Astrocyte (in vitro differentiated cells and primary cell): ENCODE measurements around the gene SELENOP. TPM values are rescaled to one million over a fixed set of nuclear protein-coding genes. Genes with fewer than 3 reads are reported as not detected.

ENCODE experiments used
- DNase-seq: peaks from one replicate; pipeline ENCODE4 v3.0.0-alpha.2; 2010; ENCODE audit warnings: low read depth
- FAIRE-seq: peaks from 2 replicates; lab custom pipeline; 2011; peaks lifted over from hg19 to GRCh38; lab: Jason Lieb, UNC
- H2AFZ ChIP-seq: 2 replicates; pipeline ENCODE4 v1.6.0; 2012; ENCODE audit warnings: low read depth, low read length, inconsistent platforms
- H3K27ac ChIP-seq: 2 replicates; pipeline ENCODE4 v1.5.1; 2011; ENCODE audit warnings: low read depth, low read length, inconsistent platforms
- H3K27me3 ChIP-seq: 2 replicates; pipeline ENCODE4 v1.6.0; 2011; ENCODE audit warnings: low read length, inconsistent platforms; ENCODE audit not compliant: insufficient read depth
- H3K36me3 ChIP-seq: 2 replicates; pipeline ENCODE4 v1.5.1; 2011; ENCODE audit warnings: low read length, inconsistent platforms; ENCODE audit not compliant: insufficient read depth
- H3K4me1 ChIP-seq: 2 replicates; pipeline ENCODE4 v1.5.1; 2011; ENCODE audit warnings: low read length, inconsistent platforms; ENCODE audit not compliant: insufficient read depth
- H3K4me2 ChIP-seq: 2 replicates; pipeline ENCODE4 v1.6.0; 2012; ENCODE audit warnings: low read length, inconsistent platforms
- H3K4me3 ChIP-seq: 2 replicates; pipeline ENCODE4 v1.5.1; 2011; ENCODE audit warnings: low read depth, mild to moderate bottlenecking, low read length, inconsistent platforms; ENCODE audit not compliant: insufficient read depth
- H3K79me2 ChIP-seq: 2 replicates; pipeline ENCODE4 v1.6.0; 2012; ENCODE audit warnings: mild to moderate bottlenecking, low read length, inconsistent platforms; ENCODE audit not compliant: insufficient read depth
- H3K9ac ChIP-seq: 2 replicates; pipeline ENCODE4 v1.6.0; 2012; ENCODE audit warnings: mild to moderate bottlenecking, low read length, inconsistent platforms
- H3K9me3 ChIP-seq: 2 replicates; pipeline ENCODE4 v1.5.1; 2012; ENCODE audit warnings: low read depth, mild to moderate bottlenecking, low read length, inconsistent platforms; ENCODE audit not compliant: insufficient read depth
- H4K20me1 ChIP-seq: 2 replicates; pipeline ENCODE4 v1.6.0; 2012; ENCODE audit warnings: low read length, inconsistent platforms; ENCODE audit not compliant: insufficient read depth
- H3K27ac Mint-ChIP-seq: one replicate; pipeline ENCODE4 v1.8.0; 2021; ENCODE audit warnings: mild to moderate bottlenecking, mixed read lengths; ENCODE audit not compliant: unreplicated experiment
- H3K27me3 Mint-ChIP-seq: one replicate; pipeline ENCODE4 v1.8.0; 2021; ENCODE audit warnings: low read depth, mixed read lengths; ENCODE audit not compliant: unreplicated experiment
- H3K36me3 Mint-ChIP-seq: one replicate; pipeline ENCODE4 v1.8.0; 2021; ENCODE audit warnings: low read depth, mixed read lengths; ENCODE audit not compliant: unreplicated experiment
- H3K4me1 Mint-ChIP-seq: one replicate; pipeline ENCODE4 v1.8.0; 2021; ENCODE audit warnings: low read depth, mixed read lengths; ENCODE audit not compliant: unreplicated experiment
- H3K4me3 Mint-ChIP-seq: one replicate; pipeline ENCODE4 v1.8.0; 2021; ENCODE audit warnings: mild to moderate bottlenecking, moderate library complexity, mixed read lengths; ENCODE audit not compliant: unreplicated experiment
- H3K9me3 Mint-ChIP-seq: one replicate; pipeline ENCODE4 v1.8.0; 2021; ENCODE audit warnings: mild to moderate bottlenecking, mixed read lengths; ENCODE audit not compliant: unreplicated experiment
- EZH2 ChIP-seq: IDR thresholded peaks from 2 replicates; pipeline ENCODE4 v1.6.1; 2012; ENCODE audit warnings: mild to moderate bottlenecking, low read length, inconsistent platforms; ENCODE audit not compliant: insufficient read depth
- total RNA-seq: library from RNA; stranded (reverse); gene quantifications from 2 replicates; pipeline ENCODE4 v1.2.1, GENCODE V29; 2021
- TF ChIP-seq, protein P1 (sequence below): IDR thresholded peaks from 2 replicates; pipeline ENCODE4 v1.5.1; 2011; ENCODE audit warnings: low read depth, mild to moderate bottlenecking, inconsistent platforms, low read length, moderate library complexity; ENCODE audit not compliant: insufficient read depth

The SELENOP gene
- total RNA-seq, 1 donor from 2014 or later = 11.6 TPM

DNA sequence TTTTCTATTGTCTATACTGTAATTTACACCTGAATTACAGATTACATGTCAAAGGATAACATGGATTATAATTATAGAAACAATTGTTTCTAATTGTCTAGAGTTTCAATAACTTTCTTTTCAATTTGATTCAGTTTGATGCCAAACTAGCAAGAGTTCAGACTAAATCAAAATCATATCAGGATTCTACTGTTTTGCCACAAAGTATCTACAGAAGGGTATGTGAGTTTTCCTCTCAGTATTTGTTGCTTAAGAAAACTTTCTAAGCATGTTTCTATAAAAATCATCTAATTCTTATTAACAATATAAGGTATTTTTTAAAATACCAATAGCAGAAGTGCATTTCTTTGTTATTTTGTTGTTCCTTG lies 12.5 kb downstream of the SELENOP start:
- Histone ChIP-seq H3K4me3 (no peak overlapping the region), H3K36me3 (no peaks in the 10 kb centered on the region), H3K79me2 (no peaks in the 10 kb centered on the region), H4K20me1 (no peaks in the 10 kb centered on the region), H3K9me3 (no peaks in the 10 kb centered on the region), H3K4me2 (no peak overlapping the region), H2AFZ (no peak overlapping the region), H3K27ac (no peak overlapping the region), H3K9ac (no peak overlapping the region), H3K27me3 (no peaks in the 10 kb centered on the region), H3K4me1 (no peaks in the 10 kb centered on the region)
- peaks cover 6% of the 10 kb centered on the region for H3K9me3 Mint-ChIP-seq
- H3K27ac Mint-ChIP-seq = no peak overlapping the region
- no peaks in the 10 kb centered on the region for H3K36me3 Mint-ChIP-seq
- DNase-seq (no peak), FAIRE-seq (no peak)
- H3K4me3 Mint-ChIP-seq = no peak overlapping the region
- H3K4me1 Mint-ChIP-seq = no peaks in the 10 kb centered on the region
- no peaks in the 10 kb centered on the region for H3K27me3 Mint-ChIP-seq
- TF ChIP-seq, protein P1, sequence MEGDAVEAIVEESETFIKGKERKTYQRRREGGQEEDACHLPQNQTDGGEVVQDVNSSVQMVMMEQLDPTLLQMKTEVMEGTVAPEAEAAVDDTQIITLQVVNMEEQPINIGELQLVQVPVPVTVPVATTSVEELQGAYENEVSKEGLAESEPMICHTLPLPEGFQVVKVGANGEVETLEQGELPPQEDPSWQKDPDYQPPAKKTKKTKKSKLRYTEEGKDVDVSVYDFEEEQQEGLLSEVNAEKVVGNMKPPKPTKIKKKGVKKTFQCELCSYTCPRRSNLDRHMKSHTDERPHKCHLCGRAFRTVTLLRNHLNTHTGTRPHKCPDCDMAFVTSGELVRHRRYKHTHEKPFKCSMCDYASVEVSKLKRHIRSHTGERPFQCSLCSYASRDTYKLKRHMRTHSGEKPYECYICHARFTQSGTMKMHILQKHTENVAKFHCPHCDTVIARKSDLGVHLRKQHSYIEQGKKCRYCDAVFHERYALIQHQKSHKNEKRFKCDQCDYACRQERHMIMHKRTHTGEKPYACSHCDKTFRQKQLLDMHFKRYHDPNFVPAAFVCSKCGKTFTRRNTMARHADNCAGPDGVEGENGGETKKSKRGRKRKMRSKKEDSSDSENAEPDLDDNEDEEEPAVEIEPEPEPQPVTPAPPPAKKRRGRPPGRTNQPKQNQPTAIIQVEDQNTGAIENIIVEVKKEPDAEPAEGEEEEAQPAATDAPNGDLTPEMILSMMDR = no peak
- TF ChIP-seq EZH2 = no peak

DNA sequence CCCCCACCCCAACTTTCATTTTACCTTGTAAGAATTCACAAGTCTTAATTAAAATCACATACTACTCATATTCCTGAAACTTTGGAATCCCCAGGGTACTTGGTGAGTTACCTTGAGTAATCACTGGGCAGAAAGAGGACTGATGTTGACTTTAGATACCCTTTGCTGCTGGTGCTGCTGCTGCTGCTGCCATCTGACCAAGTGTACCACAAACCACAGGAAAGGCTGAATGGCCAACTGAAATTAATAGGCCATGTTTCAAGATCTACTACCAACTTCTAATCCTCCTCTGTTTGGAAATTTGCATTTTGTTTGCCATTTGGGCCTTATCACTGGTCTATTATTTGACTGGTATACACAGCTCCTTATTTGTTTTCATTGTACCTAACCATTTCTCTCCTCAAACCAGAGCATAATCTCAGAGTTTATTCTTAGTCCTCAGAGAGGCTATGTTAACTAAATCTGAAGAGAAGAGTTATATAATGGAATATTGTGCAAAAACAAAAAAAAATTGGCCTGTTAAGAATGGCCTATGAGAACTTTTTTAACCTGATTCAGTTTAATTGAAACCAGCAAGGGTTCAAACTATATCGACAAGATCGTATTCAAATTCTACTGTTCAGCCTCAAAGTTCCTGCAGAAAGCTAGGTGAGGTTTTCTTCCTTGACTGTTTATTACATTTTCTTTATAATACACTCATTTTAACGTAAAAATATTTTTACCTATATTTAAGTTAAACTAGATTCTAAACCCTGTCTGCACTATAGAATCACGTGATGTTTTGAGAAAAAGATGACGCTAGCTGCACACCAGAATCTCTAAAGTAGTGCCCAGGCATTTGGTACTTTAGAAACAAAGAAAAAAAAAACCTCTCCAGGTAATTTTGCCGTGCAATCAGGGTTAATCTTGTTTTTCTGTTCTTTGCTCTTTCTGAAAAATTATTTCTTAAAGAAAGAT lies 13.1 kb downstream of the SELENOP start:
- Histone ChIP-seq H3K79me2 (no peaks in the 10 kb centered on the region), H3K27ac (no peak overlapping the region), H3K27me3 (no peaks in the 10 kb centered on the region), H2AFZ (no peak overlapping the region), H3K36me3 (no peaks in the 10 kb centered on the region), H4K20me1 (no peaks in the 10 kb centered on the region), H3K9ac (no peak overlapping the region), H3K4me2 (no peak overlapping the region), H3K9me3 (no peaks in the 10 kb centered on the region), H3K4me3 (no peak overlapping the region), H3K4me1 (no peaks in the 10 kb centered on the region)
- Mint-ChIP-seq H3K27ac (no peak overlapping the region), H3K36me3 (no peaks in the 10 kb centered on the region), H3K27me3 (no peaks in the 10 kb centered on the region), H3K9me3 (peaks cover 6% of the 10 kb centered on the region), H3K4me1 (no peaks in the 10 kb centered on the region), H3K4me3 (no peak overlapping the region)
- DNase-seq = no peak
- TF ChIP-seq EZH2 = no peak
- TF ChIP-seq, protein P1 = no peak
- no peak for FAIRE-seq

DNA sequence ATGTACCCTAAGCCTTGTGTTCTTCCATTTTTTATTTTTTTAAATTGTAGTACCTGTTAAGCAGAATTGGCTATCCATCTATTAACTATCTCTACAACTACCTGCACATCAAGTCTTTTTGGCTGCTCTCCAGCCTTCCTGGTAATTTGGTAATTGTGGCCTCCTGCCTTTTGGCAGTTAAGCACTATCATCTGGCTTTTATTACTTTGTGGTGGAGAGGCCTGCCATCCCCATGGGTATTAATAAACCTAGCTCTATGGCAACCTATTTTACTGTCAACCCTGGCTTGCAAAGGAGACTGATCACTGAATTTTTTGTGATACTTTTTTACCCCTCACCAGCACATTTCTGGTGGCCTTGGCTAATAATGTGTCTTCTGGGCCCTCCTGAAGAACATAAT lies 20.5 kb downstream of the SELENOP start:
- H3K27ac ChIP-seq = no peak overlapping the region
- no peaks in the 10 kb centered on the region for H3K4me1 ChIP-seq
- H3K4me1 Mint-ChIP-seq = no peaks in the 10 kb centered on the region
- FAIRE-seq = no peak
- H3K27me3 ChIP-seq = no peaks in the 10 kb centered on the region
- no peak overlapping the region for H3K4me3 Mint-ChIP-seq
- TF ChIP-seq, protein P1 = no peak
- TF ChIP-seq EZH2 = no peak
- no peaks in the 10 kb centered on the region for H4K20me1 ChIP-seq
- H3K4me2 ChIP-seq = no peak overlapping the region
- no peaks in the 10 kb centered on the region for H3K9me3 ChIP-seq
- no peak for DNase-seq
- no peak overlapping the region for H2AFZ ChIP-seq
- H3K36me3 Mint-ChIP-seq = no peaks in the 10 kb centered on the region
- no peak overlapping the region for H3K27ac Mint-ChIP-seq
- H3K36me3 ChIP-seq = no peaks in the 10 kb centered on the region
- H3K79me2 ChIP-seq = no peaks in the 10 kb centered on the region
- peaks cover 10% of the 10 kb centered on the region for H3K9me3 Mint-ChIP-seq
- H3K27me3 Mint-ChIP-seq = no peaks in the 10 kb centered on the region
- no peak overlapping the region for H3K4me3 ChIP-seq
- no peak overlapping the region for H3K9ac ChIP-seq
